ENCODE results near the gene DMXL1. TPM values are rescaled to one million over a fixed set of nuclear protein-coding genes. Genes with fewer than 3 reads are reported as not detected.

Gene DMXL1
- total RNA-seq, 4 donors from 2014 or later: 40.7 to 80.9 (median 46.6) TPM

Small RNA genes lying within 50 kb of the gene (small RNA-seq; reads per million reads assigned to genes)
- not detected for gene LAMTOR3P2
- gene MIR5706: not detected
- not detected for gene RNU6-701P

Other genes with a start within 250 kb of the DMXL1 start
- 1 to 10 TPM; 2.8 to 7.1 (median 3.4) TPM for gene DTWD2, start 82.5 kb upstream of the DMXL1 start, total RNA-seq